GM10266 (cell line): ENCODE results near the gene ANKZF1.

Experiments used
- DNase-seq: peaks from one replicate; pipeline ENCODE4 v3.0.0; 2012; ENCODE audit errors: extremely low spot score
- CTCF ChIP-seq: IDR thresholded peaks from 2 replicates; pipeline ENCODE4 v1.5.1; 2012; ENCODE audit warnings: mild to moderate bottlenecking, low read depth; ENCODE audit not compliant: control insufficient read depth, insufficient read depth; ENCODE audit errors: missing control alignments

The ANKZF1 gene

GRCh38 chr2:219284501-219285372 is 55.1 kb downstream of the ANKZF1 start:
- TF ChIP-seq CTCF: no peak
- no peak for DNase-seq

- DNase-seq: no peak
- no peak for TF ChIP-seq CTCF
Observed at GRCh38 chr2:219285373-219285735, 55.7 kb downstream of the ANKZF1 start.

- no peak for TF ChIP-seq CTCF
- DNase-seq: no peak
Observed at GRCh38 chr2:219285894-219286425, 56.4 kb downstream of the ANKZF1 start.
